GM12874 (cell line): ENCODE results near the gene ZNF205.

Experiments
- CTCF ChIP-seq: IDR thresholded peaks from 2 replicates; pipeline ENCODE4 v1.5.1; 2011; ENCODE audit warnings: low read depth, mild to moderate bottlenecking, control low read depth, low read length, moderate library complexity; ENCODE audit not compliant: insufficient read depth

Gene ZNF205

GRCh38 chr16:3129137-3130131 is 17.0 kb downstream of the ZNF205 start:
- peak; percentile 91 for TF ChIP-seq CTCF

DNA sequence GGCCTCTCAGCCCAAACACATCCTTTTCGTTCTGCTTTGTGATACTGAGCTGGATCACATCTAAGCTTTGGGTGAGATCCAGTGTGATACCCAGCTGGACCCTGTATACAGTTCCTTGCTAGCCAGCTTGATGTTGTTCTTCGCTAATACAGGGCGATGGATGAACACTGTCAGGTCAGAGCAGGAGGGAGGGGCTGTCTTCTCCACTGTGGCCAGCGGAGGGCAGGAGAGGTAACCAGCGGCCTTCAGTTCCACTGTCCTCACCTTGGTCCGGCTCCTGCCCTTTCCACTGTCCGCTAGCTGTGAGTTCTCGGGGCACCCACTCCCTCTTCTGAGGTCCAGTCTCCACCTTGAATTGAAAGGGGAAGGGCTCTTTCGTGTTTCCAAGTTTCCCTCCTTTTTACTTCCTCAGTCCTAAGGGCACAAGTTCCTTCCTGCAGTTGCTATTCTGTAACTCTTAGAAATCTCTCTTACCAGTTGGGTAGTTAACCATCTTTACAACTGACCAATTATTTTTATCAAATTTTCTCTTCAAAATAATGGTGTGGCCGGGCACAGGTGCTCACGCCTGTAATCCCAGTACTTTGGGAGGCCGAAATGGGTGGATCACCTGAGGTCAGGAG is 19.5 kb downstream of the ZNF205 start:
- TF ChIP-seq CTCF: peak; percentile 77

- no peak for TF ChIP-seq CTCF
Observed at GRCh38 chr16:3133844-3134243, 21.5 kb downstream of the ZNF205 start.

DNA sequence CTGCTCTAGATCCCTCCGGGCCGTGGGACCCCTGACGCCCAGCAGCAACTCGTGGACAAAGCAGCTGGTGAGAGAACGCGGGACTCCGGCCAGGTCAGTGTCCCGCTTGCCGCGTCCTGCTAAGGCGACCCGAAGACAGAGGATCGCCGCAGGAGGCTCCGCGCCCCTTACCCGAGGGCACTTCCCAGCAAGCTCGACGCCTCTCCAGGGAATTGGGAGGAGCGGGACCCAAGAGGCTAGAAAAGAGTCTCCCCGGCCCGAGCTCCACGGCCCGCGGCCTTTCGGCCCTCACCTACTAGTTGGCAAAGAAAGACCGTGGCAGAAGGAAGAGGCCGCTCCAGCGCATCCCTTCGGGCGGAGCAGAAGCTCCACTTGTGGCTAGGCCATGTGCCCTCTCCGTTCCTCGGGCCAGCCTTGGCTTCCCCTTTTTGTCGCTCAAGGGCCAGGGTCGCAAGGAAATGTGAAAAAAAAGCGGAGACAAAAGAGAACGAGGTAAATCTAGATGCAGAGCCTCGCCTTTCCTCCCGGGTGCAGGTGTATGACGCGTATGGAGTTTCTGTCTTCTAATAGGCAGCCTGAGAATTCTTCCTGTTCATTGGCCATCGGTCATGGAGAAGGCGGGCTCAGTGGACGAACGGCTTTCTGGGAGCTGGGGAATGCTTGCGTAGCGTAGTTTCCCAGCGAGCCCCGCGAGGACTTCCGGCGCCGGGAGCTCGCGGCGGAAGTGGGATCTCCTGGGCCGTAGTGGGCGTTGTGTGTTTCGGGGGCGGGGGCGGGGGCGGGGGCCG is 22.1 kb downstream of the ZNF205 start, which contains the start of gene ZNF213:
TSS of gene ZNF213 (plus strand) at position 692 of the 788 bp plus-strand sequence. CDS start 2,252 bp downstream, outside the sequence.
- TF ChIP-seq CTCF: no peak

- no peak for TF ChIP-seq CTCF
Observed at GRCh38 chr16:3135126-3135715, 22.8 kb downstream of the ZNF205 start.

- TF ChIP-seq CTCF: no peak
Observed at GRCh38 chr16:3137267-3137666, 24.9 kb downstream of the ZNF205 start.
